HEK293T (cell line): ENCODE data around the gene BNIP3.

Experiments
- FOXA1 ChIP-seq: fragments of 450-650 bp; IDR thresholded peaks from 2 replicates; pipeline ENCODE4 v1.6.1; 2016; ENCODE audit warnings: mild to moderate bottlenecking
- SP1 ChIP-seq: fragments of 450-650 bp; IDR thresholded peaks from 2 replicates; pipeline ENCODE4 v1.6.1; 2017

DNA sequence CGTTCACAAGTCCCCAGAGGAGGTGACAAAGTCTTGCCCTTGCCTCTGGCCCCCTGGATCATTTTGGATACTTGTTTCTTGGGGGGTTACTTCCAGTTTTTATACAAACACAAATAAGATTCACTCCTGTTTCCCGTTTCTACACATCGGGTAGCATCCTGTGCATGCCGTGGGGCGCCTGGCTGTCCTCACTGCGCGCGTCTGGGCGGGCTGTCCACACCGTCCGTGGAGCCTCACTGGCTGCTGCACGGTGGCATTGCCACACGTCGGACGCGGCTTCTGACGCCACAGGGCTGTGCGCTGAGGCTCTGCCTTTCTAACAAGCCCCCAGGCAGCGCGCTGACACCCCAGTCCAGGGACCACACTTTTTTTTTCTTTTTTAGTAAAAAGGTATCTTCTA is 18.4 kb downstream of the BNIP3 start:
- TF ChIP-seq SP1 (no peak), FOXA1 (no peak)
